Measurements from ENCODE around the gene HDLBP. TPM values are rescaled to one million over a fixed set of nuclear protein-coding genes. Genes with fewer than 3 reads are reported as not detected.

The HDLBP gene
- total RNA-seq, 2 experiments from 2014 or later, result 170 to 176 TPM

GRCh38 chr2:241211276-241211675 lies 104.2 kb downstream of the HDLBP start:
- CTCF ChIA-PET (ENCODE audit: unreplicated experiment), result no interaction called here
- H2AFZ ChIP-seq (ENCODE audit: low read length), result no peak overlapping the region
- H3K9me3 ChIP-seq (ENCODE audit: low read length), result no peaks in the 10 kb centered on the region
- H3K27ac ChIP-seq (ENCODE audit: low read depth, low read length, poor library complexity, severe bottlenecking), result no peak overlapping the region
- H3K4me2 ChIP-seq (ENCODE audit: low read length), result no peak overlapping the region
- intact Hi-C loops (cut with micrococcal nuclease; ENCODE audit: unreplicated experiment), result no loop called here
- no peaks in the 10 kb centered on the region for H3K79me2 ChIP-seq (ENCODE audit: insufficient read depth, low read depth, low read length)
- no peaks in the 10 kb centered on the region for H3K36me3 ChIP-seq (ENCODE audit: insufficient read depth, low read length)
- no peaks in the 10 kb centered on the region for H3K4me1 ChIP-seq (ENCODE audit: insufficient read depth, low read length, poor library complexity, severe bottlenecking)
- TF ChIP-seq EZH2phosphoT487 (IDR thresholded peaks at IDR 0.05; ENCODE audit: borderline replicate concordance, low read depth, low read length), result no peak
- TF ChIP-seq CTCF (conservative IDR thresholded peaks at IDR 0.05; ENCODE audit: low read length), result no peak
- H3K9me2 ChIP-seq (ENCODE audit: insufficient read depth, low read length), result no peaks in the 10 kb centered on the region
- no peak overlapping the region for H3K4me3 ChIP-seq (ENCODE audit: low read depth, low read length, poor library complexity, severe bottlenecking)
- DNase-seq (ENCODE audit: low spot score), result peak; percentile 12
- no peaks in the 10 kb centered on the region for H4K20me1 ChIP-seq (ENCODE audit: insufficient read depth, low read length)
- POLR2A ChIA-PET, result no interaction called here
- no TSS peak for BruUV-seq (replicated peaks)

GRCh38 chr2:241209271-241209670 lies 106.2 kb downstream of the HDLBP start:
- no peak for DNase-seq (ENCODE audit: low spot score)
- Histone ChIP-seq H3K36me3 (ENCODE audit: insufficient read depth, low read length) (no peaks in the 10 kb centered on the region), H3K27ac (ENCODE audit: low read depth, low read length, poor library complexity, severe bottlenecking) (no peak overlapping the region), H3K9me3 (ENCODE audit: low read length) (no peaks in the 10 kb centered on the region), H3K4me1 (ENCODE audit: insufficient read depth, low read length, poor library complexity, severe bottlenecking) (no peaks in the 10 kb centered on the region), H2AFZ (ENCODE audit: low read length) (no peak overlapping the region), H4K20me1 (ENCODE audit: insufficient read depth, low read length) (no peaks in the 10 kb centered on the region), H3K4me2 (ENCODE audit: low read length) (no peak overlapping the region), H3K9me2 (ENCODE audit: insufficient read depth, low read length) (no peaks in the 10 kb centered on the region), H3K4me3 (ENCODE audit: low read depth, low read length, poor library complexity, severe bottlenecking) (no peak overlapping the region), H3K79me2 (ENCODE audit: insufficient read depth, low read depth, low read length) (no peaks in the 10 kb centered on the region)
- TF ChIP-seq CTCF (conservative IDR thresholded peaks at IDR 0.05; ENCODE audit: low read length) (no peak), EZH2phosphoT487 (IDR thresholded peaks at IDR 0.05; ENCODE audit: borderline replicate concordance, low read depth, low read length) (no peak)
- ChIA-PET POLR2A (no interaction called here), CTCF (ENCODE audit: unreplicated experiment) (no interaction called here)
- BruUV-seq (replicated peaks), result no TSS peak
- intact Hi-C loops (cut with micrococcal nuclease; ENCODE audit: unreplicated experiment), result no loop called here

GRCh38 chr2:241208058-241208457 lies 107.4 kb downstream of the HDLBP start:
- TF ChIP-seq CTCF (conservative IDR thresholded peaks at IDR 0.05; ENCODE audit: low read length) (no peak), EZH2phosphoT487 (IDR thresholded peaks at IDR 0.05; ENCODE audit: borderline replicate concordance, low read depth, low read length) (no peak)
- Histone ChIP-seq H3K27ac (ENCODE audit: low read depth, low read length, poor library complexity, severe bottlenecking) (no peak overlapping the region), H3K4me3 (ENCODE audit: low read depth, low read length, poor library complexity, severe bottlenecking) (no peak overlapping the region), H3K9me3 (ENCODE audit: low read length) (no peaks in the 10 kb centered on the region), H3K36me3 (ENCODE audit: insufficient read depth, low read length) (no peaks in the 10 kb centered on the region), H4K20me1 (ENCODE audit: insufficient read depth, low read length) (no peaks in the 10 kb centered on the region), H3K79me2 (ENCODE audit: insufficient read depth, low read depth, low read length) (no peaks in the 10 kb centered on the region), H3K9me2 (ENCODE audit: insufficient read depth, low read length) (no peaks in the 10 kb centered on the region), H3K4me2 (ENCODE audit: low read length) (no peak overlapping the region), H2AFZ (ENCODE audit: low read length) (no peak overlapping the region), H3K4me1 (ENCODE audit: insufficient read depth, low read length, poor library complexity, severe bottlenecking) (no peaks in the 10 kb centered on the region)
- intact Hi-C loops (cut with micrococcal nuclease; ENCODE audit: unreplicated experiment), result no loop called here
- ChIA-PET CTCF (ENCODE audit: unreplicated experiment) (no interaction called here), POLR2A (no interaction called here)
- no TSS peak for BruUV-seq (replicated peaks)
- DNase-seq (ENCODE audit: low spot score), result no peak
